ENCODE data around the gene FLNB.

DNA sequence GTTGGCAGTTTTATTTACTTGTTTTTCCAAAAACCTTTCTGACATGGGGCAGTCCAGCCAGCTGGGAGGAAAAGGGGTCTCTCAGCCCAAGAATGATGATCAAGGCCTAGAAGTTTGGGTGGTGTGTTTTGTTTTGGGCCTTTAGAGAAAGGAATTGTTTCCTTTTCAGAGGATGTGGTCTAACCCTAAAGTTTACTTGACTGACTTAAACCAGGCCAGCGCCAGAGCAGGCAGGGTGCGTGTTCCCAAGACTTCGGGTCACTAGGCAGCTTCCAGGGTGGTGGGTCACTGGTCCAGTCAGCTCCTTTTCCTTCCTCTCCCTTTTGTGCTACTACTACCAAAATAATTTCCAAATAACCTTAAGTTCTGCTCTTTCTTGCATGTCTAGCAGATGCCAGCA, 4.9 kb downstream of the FLNB start:
- TF ChIP-seq, protein P1, sequence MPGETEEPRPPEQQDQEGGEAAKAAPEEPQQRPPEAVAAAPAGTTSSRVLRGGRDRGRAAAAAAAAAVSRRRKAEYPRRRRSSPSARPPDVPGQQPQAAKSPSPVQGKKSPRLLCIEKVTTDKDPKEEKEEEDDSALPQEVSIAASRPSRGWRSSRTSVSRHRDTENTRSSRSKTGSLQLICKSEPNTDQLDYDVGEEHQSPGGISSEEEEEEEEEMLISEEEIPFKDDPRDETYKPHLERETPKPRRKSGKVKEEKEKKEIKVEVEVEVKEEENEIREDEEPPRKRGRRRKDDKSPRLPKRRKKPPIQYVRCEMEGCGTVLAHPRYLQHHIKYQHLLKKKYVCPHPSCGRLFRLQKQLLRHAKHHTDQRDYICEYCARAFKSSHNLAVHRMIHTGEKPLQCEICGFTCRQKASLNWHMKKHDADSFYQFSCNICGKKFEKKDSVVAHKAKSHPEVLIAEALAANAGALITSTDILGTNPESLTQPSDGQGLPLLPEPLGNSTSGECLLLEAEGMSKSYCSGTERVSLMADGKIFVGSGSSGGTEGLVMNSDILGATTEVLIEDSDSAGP (CRISPR knock-in tag; IDR thresholded peaks at IDR 0.05; ENCODE audit: borderline replicate concordance): no peak
- no peak for TF ChIP-seq ZNF101 (CRISPR knock-in tag; IDR thresholded peaks at IDR 0.05; ENCODE audit: borderline replicate concordance, low read depth)
- no peak for TF ChIP-seq ZFAT (CRISPR knock-in tag; conservative IDR thresholded peaks at IDR 0.05)
- no peak for TF ChIP-seq SIN3A (IDR thresholded peaks at IDR 0.05; ENCODE audit: borderline replicate concordance, low read depth, low read length)
- TF ChIP-seq ZFYVE20 (CRISPR knock-in tag; IDR thresholded peaks at IDR 0.05; ENCODE audit: borderline replicate concordance, low read depth): no peak
- TF ChIP-seq, protein P2, sequence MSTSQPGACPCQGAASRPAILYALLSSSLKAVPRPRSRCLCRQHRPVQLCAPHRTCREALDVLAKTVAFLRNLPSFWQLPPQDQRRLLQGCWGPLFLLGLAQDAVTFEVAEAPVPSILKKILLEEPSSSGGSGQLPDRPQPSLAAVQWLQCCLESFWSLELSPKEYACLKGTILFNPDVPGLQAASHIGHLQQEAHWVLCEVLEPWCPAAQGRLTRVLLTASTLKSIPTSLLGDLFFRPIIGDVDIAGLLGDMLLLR (CRISPR knock-in tag; IDR thresholded peaks at IDR 0.05): no peak
